NCI-H146 (cell line): ENCODE results near the gene RBMXL3.
"Not testable (repeated sequence)": the region's sequence is repeated elsewhere in the genome, so short reads cannot be mapped to it uniquely, and the experiment has no call there.

Experiments used
- DNase-seq: peaks from one replicate; lab custom pipeline; 2025; lab: John Stamatoyannopoulos, UW

The RBMXL3 gene

DNA sequence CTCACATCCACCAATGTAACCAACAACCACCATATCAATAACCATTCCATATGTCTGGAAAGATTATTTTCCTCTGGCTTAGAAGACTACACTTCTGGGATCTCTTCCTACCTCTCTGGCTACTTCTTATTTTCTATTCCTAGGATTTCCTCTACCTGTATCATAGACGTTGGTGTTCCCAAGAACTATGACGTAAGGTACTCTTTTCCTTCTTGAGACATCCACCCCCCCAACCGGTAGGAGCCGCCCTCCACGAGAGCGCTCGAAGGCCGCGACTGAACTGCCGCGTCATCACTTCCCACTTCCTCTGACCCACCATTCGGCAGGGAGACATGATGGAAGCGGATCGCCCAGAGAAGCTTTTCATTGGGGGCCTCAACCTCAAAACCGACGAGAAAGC, at the start of gene RBMXL3:
RBMXL3 (plus strand) TSS at position 301 of the 400 bp plus-strand sequence; CDS start at position 333, 32 bp downstream.
- no peak for DNase-seq

DNA sequence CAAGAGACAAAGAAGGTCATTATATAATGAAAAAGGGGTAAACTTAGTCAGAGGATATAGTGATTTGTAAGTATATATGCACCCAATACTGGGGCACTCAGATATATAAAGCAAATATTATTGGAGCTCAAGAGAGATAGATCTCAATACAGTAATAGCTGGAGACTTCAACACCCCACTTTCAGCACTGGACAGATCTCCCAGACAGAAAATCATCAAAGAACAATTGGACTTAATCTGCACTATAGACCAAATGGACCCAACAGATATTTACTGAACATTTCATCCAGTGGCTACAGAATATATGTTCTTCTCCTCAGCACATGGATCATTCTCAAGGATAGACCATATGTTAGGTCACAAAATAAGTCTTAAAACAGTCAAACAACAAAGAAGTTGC, 47.2 kb upstream of the RBMXL3 start:
- DNase-seq, result no peak

DNA sequence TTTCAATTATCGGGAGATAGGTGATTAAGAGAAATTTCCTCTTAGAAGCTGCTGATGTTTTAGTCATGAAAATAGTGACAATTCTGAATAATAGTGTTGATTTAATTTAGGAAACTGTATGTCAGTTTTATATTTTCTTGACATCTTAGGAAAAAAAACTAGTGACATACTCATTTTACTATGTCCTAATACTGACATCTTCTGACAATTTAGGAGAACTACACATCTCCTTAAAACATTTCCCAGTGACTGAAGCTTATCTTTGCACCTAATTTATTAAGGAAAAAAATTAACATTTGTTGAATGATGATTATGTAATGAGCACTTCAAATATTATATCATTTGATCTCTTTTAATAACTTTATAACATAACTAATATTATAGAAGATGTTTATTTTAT, 42.0 kb upstream of the RBMXL3 start:
- no peak for DNase-seq

DNA sequence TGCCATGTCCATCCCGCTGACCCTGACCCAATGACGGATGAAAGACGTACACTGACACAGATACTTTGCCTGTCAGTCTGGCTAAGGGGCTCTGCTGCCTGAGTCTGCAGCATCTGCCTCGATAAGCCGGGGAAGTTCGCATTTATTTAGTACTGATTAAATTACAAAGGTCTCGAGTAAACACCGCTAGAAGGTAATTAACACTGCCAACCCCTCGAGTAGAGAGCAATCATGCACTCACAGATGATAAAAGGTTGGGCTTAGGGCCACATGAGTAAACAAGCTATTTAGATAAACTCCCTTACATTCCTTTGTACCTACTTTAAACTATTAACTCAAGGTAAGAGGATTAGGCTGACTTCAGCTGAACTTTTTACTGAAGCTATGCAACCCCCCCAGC, 16.0 kb upstream of the RBMXL3 start:
- no peak for DNase-seq

DNA sequence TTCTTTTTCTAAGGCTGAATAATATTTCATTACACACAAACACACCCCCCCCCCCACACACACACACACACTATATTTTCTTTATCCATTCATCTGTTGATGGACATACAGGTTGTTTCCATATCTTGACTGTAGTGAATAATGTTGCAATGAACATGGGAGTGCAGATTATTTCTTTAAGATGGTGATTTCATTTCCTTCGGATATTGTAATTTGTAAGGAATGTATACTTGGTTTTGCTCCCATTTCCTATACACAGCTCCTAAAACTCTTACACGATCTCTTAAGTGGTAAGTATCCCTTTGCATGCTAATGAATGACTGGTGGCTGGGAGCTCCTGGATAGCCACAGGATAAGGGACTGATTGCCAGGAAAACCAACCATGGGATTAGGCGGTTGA, 14.7 kb upstream of the RBMXL3 start:
- no peak for DNase-seq

DNA sequence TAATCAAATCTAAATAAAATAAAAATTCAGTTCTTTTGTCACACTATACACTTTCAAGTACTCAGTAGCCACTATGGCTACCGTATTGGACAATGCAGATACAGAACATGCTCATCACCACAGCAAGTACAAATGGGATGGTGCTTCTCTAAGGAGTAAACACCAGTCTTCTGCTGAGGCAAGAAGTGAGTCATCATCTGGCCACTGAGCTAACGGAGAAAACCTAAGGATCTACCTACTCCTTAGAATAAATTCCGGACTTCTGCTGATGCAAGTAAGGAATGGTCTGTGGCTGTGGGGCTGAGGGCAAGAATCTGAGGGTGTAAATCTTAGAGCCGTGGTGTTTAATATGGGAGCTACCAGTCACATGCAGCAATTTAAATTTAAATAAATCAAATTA, 11.3 kb upstream of the RBMXL3 start:
- DNase-seq, result no peak

DNA sequence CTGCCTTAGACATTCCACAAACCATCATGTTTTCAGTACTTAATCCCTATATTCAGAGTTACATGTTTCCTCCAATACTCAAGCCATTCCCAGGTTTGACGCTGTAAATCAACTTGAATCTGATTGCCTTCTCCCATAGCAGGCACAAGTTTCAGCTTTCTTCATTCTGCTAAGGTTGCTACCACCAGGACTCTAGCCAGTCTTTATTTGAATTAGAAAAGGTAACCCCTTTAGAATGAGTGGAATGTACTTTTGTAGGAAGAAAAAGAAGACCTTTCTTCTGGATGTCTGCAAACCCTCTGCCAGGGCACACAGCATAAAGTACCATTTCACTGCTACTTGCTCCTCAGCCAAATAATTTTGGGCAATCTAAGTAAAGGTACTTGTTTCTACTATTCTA, 10.7 kb upstream of the RBMXL3 start:
- no peak for DNase-seq

DNA sequence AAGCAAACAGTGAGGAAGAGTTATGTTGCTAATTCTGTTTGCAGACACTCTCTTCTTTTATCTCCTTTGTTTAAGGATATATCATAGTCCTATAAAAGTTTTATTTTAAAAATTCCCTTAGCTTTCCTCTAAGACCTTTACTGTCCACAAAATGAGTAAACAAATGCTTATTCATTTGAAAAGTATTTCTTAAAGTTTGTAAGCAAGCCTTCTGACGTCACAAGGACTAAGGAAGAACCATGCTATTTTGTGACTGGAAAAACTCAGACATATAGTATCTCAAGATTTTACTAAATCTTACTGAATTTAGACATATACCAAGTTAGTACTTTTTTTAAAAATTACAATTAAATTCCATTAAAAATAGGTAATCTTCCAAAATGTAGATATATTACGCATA, 5.2 kb upstream of the RBMXL3 start:
- DNase-seq, result no peak

DNA sequence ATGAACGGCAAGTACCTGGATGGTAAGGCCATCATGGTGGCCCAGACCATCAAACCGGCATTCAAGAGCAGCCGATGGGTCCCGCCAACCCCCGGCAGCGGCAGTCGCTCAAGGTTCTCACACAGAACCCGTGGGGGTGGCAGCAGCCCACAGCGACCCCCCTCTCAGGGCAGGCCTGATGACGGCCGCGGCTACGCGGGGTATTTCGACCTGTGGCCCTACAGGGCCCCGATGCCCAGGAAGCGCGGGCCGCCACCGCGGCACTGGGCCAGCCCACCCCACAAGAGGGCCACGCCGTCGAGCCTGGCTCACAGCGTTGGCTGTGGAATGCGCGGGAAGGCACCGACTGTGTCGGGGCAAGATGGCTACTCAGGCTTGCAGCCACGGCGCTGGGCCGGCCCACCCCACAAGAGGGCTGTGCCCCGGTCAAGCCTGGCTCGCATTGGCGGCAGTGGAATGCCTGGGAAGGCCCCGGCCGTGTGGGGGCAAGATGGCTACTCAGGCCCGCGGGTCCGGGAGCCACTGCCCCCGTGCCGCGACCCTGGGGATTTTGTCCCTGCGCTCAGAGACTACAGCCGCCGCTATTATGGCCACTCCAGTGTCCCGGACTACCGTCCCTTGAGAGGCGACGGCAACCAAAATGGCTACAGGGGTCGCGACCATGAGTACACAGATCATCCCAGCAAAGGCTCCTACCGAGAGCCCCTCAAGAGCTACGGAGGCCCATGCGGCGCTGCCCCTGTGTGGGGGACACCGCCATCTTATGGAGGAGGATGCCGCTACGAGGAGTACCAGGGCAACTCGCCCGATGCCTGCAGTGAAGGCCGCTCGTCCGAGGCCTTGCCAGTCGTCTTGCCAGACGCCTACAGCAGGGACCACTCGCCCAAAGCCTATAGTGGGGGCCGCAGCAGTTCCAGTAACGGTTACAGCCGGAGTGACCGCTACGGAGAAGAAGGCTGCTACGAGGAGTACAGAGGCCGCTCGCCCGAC, 731 bp downstream of the RBMXL3 start:
- no peak for DNase-seq

DNA sequence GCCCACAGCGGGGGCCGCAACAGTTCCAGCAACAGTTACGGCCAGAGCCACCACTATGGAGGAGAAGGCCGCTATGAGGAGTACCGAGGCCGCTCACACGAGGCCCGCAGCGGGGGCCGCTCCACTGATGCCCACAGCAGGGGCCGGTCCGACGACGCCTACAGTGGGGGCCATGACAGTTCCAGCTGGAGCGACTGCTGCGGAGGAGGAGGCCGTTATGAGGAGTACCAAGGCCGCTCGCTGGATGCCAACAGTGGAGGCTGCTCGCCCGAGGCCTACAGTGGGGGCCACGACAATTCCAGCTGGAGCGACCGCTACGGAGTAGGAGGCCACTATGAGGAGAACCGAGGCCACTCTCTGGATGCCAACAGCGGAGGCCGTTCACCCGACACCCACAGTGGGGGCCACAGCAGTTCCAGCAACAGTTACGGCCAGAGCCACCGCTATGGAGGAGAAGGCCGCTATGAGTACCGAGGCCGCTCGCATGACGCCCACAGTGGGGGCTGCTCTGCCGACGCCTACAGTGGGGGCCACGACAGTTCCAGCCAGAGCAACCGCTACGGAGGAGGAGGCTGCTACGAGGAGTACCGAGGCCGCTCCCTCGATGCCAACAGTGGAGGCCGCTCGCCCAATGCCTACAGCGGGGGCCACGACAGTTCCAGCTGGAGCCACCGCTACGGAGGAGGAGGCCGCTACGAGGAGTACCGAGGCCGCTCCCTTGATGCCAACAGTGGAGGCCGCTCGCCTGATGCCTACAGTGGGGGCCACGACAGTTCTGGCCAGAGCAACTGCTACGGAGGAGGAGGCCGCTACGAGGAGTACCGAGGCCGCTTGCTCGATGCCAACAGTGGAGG, 1.7 kb downstream of the RBMXL3 start:
- DNase-seq, result no peak

DNA sequence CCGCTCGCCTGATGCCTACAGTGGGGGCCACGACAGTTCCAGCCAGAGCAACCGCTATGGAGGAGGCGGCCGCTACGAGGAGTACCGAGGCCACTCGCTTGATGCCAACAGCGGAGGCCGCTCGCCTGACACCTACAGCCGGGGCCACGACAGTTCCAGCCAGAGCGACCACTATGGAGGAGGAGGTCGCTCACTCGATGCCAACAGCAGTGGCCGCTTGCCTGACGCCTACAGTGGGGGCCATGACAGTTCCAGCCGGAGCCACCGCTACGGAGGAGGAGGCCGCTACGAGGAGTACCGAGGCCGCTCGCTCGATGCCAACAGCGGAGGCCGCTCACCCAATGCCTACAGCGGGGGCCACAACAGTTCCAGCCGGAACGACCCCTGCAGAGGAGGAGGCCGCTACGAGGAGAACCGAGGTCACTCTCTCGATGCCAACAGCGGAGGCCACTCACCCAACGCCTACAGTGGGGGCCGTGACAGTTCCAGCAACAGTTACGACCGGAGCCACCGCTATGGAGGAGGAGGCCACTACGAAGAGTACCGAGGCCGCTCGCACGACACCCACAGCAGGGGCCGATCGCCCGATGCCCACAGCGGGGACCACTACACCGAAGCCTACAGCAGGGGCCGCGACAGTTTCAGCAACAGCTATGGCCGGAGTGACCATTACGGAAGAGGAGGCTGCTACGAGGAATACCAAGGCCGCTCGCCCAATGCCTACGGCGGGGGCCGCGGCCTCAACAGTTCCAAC, 2.5 kb downstream of the RBMXL3 start:
- no peak for DNase-seq

DNA sequence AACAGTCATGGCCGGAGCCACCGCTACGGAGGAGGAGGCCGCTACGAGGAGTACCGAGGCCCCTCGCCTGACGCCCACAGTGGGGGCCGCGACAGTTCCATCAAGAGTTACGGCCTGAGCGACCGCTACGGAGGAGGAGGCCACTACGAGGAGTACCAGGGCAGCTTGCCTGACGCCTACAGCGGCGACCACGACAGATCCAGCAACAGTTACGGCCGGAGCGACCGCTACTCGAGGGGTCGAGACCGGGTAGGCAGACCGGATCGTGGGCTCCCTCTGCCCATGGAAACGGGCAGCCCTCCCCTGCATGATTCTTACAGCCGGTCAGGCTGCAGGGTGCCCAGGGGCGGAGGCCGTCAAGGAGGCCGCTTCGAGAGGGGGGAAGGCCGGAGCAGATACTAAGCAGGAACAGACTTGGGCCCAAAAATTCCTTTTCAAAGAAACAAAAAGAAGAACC, 3.1 kb downstream of the RBMXL3 start:
- DNase-seq, result no peak

DNA sequence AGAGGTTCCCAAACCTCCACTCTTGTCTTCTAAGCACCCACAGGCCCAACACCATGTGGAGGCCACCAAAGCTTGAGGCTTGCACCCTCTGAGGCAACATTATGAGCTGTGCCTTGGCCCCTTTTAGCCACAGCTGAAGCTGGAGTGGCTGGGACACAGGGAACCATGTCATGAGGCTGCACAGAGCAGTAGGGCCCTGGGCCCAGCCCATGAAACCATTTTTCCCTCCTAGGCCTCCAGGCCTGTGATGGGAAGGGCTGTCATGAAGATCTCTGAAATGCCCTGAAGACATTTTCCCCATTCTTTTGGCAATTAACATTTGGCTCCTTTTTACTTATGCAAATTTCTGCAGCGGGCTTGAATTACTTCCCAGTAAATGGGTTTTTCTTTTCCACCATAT, 14.8 kb downstream of the RBMXL3 start:
- DNase-seq, result no peak

DNA sequence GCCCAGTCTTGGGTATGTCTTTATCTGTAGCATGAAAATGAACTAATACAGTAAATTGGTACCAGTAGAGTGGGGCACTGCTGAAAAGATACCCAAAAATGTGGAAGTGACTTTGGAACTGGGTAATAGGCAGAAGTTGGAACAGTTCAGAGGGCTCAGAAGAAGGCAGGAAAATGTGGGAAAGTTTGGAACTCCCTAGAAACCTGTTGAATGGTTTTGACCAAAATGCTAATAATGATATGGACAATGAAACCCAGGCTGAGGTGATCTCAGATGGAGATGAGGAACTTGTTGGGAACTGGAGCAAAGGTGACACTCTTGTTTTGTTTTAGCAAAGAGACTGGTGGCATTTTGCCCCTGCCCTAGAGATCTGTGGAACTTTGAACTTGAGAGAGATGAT, 20.3 kb downstream of the RBMXL3 start:
- DNase-seq, result not testable (repeated sequence)

DNA sequence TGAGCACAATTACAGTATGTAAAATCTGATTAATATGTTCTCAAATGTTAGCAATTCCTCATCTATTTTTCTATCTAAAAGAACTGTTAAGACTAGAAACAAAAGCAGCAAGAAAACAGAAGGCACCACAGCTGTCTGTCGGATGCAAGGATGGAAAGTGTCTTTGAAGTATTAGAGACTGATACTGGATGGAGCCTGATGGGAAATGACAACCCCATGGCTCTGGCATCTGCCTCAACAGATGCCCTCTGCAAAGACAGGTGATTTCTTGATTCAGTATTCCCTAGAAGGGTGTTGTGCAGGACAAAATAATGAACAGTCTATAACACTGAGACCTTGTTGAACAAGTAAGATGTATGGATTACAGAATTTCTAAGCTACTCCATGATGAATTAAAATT, 24.9 kb downstream of the RBMXL3 start:
- no peak for DNase-seq

DNA sequence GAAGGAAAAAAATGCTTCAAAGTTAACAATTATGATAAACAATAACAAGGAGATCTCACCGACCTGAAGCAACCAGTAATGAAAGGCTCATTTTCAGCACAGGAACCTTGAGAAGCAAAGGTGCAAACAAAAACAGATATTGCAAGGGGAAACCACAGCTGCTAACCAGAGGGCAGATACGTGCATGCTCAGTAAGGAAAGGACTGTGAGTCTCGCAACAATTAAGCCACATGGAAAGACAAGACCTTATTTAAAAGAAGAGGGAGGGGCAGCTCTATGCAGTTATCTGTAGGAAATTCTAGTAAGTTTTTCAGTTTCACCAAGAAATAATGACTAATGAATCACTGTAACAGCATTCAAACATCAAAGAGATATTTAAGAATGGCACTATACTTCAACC, 25.4 kb downstream of the RBMXL3 start:
- no peak for DNase-seq

DNA sequence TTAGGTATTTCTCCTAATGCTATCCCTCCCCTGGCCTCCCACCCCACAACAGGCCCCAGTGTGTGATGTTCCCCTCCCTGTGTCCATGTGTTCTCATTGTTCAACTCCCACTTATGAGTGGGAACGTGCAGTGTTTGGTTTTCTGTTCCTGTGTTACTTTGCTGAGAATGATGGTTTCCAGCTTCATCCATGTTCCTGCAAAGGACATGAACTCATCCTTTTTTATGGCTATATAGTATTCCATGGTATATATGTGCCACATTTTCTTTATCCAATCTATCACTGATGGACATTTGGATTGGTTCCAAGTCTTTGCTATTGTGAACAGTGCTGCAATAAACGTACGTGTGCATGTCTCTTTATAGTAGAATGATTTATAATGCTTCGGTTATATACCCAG, 28.1 kb downstream of the RBMXL3 start:
- not testable (repeated sequence) for DNase-seq

DNA sequence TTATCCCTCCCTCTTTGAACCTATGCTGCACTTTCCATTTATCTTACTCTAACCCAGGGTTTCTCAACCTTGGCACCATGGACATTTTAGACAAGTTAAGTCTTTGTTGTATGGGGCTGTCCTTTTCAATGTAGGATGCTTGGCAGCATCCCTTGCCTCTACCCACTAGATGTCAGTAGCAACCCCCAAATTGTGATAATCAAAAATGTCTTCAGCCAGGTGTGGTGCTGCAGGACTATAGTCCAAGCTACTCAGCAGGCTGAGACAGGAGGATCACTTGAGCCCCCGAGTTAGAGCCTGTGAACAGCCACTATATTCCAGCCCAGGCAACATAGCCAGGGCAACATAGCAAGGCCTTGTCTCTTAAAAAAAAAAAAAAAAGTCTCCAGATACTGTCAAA, 37.7 kb downstream of the RBMXL3 start:
- peak; percentile 34 for DNase-seq

DNA sequence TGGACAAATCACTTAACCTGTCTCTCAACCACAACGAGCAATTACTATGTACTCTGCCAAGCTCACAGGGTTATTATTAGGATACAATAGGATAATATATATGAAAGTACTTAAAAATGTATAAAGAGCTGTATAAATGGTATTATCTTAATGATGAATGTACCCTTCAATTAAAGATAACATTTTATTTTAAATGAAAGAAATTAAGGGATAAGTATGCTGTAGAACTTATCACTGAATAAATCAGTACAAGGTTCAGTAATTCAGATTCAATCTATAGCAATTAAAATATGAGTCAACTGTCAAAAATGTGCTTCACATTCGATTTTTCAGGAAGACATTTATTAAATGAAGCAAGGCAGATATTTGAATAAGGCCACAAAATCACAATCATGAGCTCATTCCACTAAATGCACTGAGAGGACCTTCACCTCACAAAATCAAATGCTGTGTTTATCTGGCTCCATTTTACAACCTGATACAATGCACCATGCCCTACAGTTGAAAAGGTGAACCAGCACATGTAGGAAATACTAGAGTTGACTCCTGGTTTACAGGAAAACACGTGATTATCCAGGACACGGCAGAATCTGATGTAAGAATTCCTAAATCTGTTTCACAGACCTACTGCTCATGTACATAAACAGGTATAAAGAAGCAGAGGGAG, 40.3 kb downstream of the RBMXL3 start:
- no peak for DNase-seq

DNA sequence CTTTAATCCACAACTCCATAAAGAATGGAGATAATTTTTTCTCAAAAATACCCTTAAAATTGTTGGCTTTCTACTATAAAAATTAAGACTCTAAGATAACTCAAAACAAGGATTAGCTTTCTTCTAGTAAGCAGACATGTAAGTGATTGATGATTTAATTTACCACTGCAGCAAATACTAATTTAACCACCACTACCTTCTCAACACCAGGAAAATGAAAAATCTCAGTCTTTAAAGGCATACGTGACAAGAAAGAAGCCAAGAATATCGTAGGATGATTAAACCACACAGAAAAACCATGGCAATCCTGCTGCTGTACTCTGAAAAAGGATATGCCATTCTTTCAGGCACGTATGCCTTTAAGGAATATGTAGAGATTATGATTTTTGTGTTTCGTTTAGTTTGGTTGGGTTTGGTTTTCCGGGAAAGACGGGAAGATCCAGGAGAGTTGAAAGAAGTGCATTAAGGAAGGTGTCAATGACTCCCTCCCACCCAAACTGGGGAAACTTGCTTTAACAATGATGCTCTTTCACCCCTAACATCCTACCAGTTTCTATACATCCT, 43.8 kb downstream of the RBMXL3 start:
- no peak for DNase-seq
